ENCODE measurements around the gene ALCAM.

Gene ALCAM

DNA sequence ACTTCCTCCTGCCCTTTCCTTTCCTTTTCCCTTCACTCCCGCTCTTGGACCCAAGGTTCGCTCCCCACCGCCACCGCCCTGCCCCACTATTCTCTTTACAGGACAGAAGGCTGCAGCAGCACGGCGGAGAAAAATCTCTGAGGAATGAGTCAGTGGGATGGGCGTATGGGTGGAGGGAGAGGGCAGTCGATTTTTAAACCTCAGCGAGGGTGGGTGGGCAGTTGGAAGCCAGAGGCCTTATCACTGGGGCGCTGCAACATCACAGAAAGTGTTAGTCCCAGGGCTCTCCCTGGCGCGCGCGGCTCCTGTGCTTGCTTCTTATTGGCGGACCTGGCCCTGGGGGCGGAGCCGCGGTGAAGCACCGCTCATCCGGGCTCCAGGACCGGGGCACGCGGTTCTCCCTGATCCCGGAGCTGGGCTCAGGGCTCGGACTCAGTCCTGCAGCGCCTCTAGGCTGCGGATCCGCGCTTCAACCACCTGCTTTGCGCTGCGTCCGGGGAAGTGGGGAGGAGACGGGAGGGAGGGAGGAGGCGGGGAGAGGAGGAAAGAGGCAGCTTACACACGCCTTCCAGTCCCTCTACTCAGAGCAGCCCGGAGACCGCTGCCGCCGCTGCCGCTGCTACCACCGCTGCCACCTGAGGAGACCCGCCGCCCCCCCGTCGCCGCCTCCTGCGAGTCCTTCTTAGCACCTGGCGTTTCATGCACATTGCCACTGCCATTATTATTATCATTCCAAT, at the start of gene ALCAM:
TSS of gene ALCAM (plus strand) at position 584 of the 737 bp plus-strand sequence.
- peak; percentile 85 for ATAC-seq

DNA sequence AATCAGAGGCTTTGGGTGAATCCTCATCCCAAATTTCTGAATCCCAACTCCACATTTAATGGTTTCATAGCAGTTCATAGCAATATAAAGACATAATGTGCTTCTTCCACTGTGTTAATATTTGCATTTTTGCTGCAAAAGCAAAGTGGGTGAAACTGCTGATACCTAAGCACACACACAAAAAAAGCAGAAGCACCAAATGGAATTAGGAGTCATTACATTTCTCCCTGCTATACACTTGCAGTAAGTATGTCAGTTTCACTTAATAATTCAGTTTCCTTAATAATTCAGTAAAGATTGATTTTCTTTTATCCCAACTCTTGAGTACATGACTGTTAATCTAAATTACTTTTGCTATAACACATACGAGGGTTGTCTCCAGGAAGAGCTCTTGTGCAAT, 48.9 kb upstream of the ALCAM start:
- ATAC-seq, result no peak
- no peak for TF ChIP-seq OSR1 (CRISPR knock-in tag; IDR thresholded peaks at IDR 0.05)
- no peak for TF ChIP-seq ZC3H10 (CRISPR knock-in tag; IDR thresholded peaks at IDR 0.05)
- no peak for TF ChIP-seq CSDC2 (CRISPR knock-in tag; IDR thresholded peaks at IDR 0.05)
- TF ChIP-seq ZNF70 (CRISPR knock-in tag; IDR thresholded peaks at IDR 0.05), result no peak
- no peak for TF ChIP-seq ZFP30 (CRISPR knock-in tag; IDR thresholded peaks at IDR 0.05)
- no peak for TF ChIP-seq TCF4 (CRISPR knock-in tag; IDR thresholded peaks at IDR 0.05; ENCODE audit: borderline replicate concordance)

More for the DNA sequence above, at the start of gene ALCAM:
- TF ChIP-seq ISL1 (CRISPR knock-in tag; IDR thresholded peaks at IDR 0.05), result no peak

DNA sequence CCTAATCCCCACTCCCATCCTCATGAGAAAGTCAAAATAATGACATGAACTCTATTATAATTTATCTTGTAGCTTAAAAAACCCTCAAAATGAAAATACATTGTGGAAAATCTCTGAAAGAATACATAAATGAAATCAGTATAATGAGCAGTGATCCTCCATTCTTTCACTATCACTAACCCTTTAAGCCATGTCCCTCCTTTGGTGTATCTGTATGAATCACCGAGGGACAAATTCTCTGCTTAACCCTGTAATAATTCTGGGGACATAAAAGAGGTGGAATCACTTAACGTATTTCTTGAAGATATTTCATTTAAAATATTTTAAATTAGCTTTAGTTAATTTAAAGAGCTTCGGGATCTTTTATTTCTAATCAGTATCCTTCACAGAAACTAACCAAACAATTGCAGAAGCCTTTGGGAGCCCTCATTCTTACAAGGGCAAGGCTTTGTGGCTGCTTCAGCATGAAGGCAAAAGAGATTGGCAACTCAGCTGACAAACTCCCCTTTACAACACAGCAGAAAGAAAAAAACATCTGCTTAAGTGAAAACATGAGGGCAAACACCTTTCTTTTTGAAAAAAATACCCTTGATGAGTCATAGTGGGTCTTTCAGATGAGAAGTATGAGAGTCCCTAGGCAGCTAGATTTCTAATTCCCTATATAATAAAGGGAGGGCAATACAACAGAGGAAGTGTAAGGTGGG, 44.0 kb upstream of the ALCAM start:
- no peak for TF ChIP-seq PPARA (CRISPR knock-in tag; IDR thresholded peaks at IDR 0.05; ENCODE audit: borderline replicate concordance)
- TF ChIP-seq, protein P1, sequence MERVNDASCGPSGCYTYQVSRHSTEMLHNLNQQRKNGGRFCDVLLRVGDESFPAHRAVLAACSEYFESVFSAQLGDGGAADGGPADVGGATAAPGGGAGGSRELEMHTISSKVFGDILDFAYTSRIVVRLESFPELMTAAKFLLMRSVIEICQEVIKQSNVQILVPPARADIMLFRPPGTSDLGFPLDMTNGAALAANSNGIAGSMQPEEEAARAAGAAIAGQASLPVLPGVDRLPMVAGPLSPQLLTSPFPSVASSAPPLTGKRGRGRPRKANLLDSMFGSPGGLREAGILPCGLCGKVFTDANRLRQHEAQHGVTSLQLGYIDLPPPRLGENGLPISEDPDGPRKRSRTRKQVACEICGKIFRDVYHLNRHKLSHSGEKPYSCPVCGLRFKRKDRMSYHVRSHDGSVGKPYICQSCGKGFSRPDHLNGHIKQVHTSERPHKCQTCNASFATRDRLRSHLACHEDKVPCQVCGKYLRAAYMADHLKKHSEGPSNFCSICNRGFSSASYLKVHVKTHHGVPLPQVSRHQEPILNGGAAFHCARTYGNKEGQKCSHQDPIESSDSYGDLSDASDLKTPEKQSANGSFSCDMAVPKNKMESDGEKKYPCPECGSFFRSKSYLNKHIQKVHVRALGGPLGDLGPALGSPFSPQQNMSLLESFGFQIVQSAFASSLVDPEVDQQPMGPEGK (CRISPR knock-in tag; IDR thresholded peaks at IDR 0.05; ENCODE audit: borderline replicate concordance), result no peak
- TF ChIP-seq, protein P2, sequence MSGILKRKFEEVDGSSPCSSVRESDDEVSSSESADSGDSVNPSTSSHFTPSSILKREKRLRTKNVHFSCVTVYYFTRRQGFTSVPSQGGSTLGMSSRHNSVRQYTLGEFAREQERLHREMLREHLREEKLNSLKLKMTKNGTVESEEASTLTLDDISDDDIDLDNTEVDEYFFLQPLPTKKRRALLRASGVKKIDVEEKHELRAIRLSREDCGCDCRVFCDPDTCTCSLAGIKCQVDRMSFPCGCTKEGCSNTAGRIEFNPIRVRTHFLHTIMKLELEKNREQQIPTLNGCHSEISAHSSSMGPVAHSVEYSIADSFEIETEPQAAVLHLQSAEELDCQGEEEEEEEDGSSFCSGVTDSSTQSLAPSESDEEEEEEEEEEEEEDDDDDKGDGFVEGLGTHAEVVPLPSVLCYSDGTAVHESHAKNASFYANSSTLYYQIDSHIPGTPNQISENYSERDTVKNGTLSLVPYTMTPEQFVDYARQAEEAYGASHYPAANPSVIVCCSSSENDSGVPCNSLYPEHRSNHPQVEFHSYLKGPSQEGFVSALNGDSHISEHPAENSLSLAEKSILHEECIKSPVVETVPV (CRISPR knock-in tag; IDR thresholded peaks at IDR 0.05), result no peak
- no peak for TF ChIP-seq GLIS3 (CRISPR knock-in tag; IDR thresholded peaks at IDR 0.05)
- TF ChIP-seq, protein P3, sequence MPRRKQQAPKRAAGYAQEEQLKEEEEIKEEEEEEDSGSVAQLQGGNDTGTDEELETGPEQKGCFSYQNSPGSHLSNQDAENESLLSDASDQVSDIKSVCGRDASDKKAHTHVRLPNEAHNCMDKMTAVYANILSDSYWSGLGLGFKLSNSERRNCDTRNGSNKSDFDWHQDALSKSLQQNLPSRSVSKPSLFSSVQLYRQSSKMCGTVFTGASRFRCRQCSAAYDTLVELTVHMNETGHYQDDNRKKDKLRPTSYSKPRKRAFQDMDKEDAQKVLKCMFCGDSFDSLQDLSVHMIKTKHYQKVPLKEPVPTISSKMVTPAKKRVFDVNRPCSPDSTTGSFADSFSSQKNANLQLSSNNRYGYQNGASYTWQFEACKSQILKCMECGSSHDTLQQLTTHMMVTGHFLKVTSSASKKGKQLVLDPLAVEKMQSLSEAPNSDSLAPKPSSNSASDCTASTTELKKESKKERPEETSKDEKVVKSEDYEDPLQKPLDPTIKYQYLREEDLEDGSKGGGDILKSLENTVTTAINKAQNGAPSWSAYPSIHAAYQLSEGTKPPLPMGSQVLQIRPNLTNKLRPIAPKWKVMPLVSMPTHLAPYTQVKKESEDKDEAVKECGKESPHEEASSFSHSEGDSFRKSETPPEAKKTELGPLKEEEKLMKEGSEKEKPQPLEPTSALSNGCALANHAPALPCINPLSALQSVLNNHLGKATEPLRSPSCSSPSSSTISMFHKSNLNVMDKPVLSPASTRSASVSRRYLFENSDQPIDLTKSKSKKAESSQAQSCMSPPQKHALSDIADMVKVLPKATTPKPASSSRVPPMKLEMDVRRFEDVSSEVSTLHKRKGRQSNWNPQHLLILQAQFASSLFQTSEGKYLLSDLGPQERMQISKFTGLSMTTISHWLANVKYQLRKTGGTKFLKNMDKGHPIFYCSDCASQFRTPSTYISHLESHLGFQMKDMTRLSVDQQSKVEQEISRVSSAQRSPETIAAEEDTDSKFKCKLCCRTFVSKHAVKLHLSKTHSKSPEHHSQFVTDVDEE (CRISPR knock-in tag; IDR thresholded peaks at IDR 0.05), result no peak
- TF ChIP-seq ZFP3 (CRISPR knock-in tag; IDR thresholded peaks at IDR 0.05), result no peak
- TF ChIP-seq ZC3H10 (CRISPR knock-in tag; IDR thresholded peaks at IDR 0.05), result no peak
- TF ChIP-seq OSR1 (CRISPR knock-in tag; IDR thresholded peaks at IDR 0.05), result no peak
- no peak for TF ChIP-seq TOX (CRISPR knock-in tag; IDR thresholded peaks at IDR 0.05; ENCODE audit: borderline replicate concordance)
- TF ChIP-seq ISL1 (CRISPR knock-in tag; IDR thresholded peaks at IDR 0.05), result no peak
- no peak for TF ChIP-seq SNAI2 (CRISPR knock-in tag; IDR thresholded peaks at IDR 0.05)
- no peak for TF ChIP-seq RARB (CRISPR knock-in tag; IDR thresholded peaks at IDR 0.05)
- no peak for TF ChIP-seq ARNTL (CRISPR knock-in tag; IDR thresholded peaks at IDR 0.05; ENCODE audit: borderline replicate concordance, low read depth)
- no peak for TF ChIP-seq ZFP30 (CRISPR knock-in tag; IDR thresholded peaks at IDR 0.05)
- TF ChIP-seq, protein P4, sequence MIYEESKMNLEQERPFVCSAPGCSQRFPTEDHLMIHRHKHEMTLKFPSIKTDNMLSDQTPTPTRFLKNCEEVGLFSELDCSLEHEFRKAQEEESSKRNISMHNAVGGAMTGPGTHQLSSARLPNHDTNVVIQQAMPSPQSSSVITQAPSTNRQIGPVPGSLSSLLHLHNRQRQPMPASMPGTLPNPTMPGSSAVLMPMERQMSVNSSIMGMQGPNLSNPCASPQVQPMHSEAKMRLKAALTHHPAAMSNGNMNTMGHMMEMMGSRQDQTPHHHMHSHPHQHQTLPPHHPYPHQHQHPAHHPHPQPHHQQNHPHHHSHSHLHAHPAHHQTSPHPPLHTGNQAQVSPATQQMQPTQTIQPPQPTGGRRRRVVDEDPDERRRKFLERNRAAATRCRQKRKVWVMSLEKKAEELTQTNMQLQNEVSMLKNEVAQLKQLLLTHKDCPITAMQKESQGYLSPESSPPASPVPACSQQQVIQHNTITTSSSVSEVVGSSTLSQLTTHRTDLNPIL (CRISPR knock-in tag; IDR thresholded peaks at IDR 0.05; ENCODE audit: low read depth), result no peak
- no peak for TF ChIP-seq BACH2 (CRISPR knock-in tag; IDR thresholded peaks at IDR 0.05; ENCODE audit: borderline replicate concordance)
- TF ChIP-seq ZNF70 (CRISPR knock-in tag; IDR thresholded peaks at IDR 0.05), result no peak
- TF ChIP-seq TCF4 (CRISPR knock-in tag; IDR thresholded peaks at IDR 0.05; ENCODE audit: borderline replicate concordance), result no peak
- no peak for ATAC-seq

DNA sequence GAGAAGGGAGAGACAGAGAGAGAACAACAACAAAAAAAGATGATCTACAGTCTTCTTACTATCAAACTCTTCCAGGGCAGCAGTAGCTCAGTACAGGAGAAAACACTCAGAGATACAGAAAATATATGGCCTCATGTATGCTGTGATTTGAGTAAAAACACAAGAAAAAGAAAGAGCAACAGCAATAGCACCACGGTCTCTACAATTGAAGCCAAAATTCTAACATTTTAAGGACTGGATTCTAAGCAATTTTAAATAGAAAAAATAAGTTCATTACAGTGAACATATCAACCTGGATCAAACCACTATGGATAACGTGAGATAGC, 43.5 kb upstream of the ALCAM start:
- no peak for ATAC-seq
- no peak for TF ChIP-seq SNAI2 (CRISPR knock-in tag; IDR thresholded peaks at IDR 0.05)
- no peak for TF ChIP-seq TCF4 (CRISPR knock-in tag; IDR thresholded peaks at IDR 0.05; ENCODE audit: borderline replicate concordance)

Measured in SK-N-SH treated with all-trans-retinoic acid at 6 μM for 48 hours (cell line).